ENCODE results near the gene ARHGAP42. TPM values are rescaled to one million over a fixed set of nuclear protein-coding genes. Genes with fewer than 3 reads are reported as not detected.

The ARHGAP42 gene
- total and polyA plus RNA-seq, 4 donors = 3.8 to 17.2 (median 12.0) TPM

- peaks cover 3 to 49% (median 28%) of the 10 kb centered on the region in 4 donors for H3K4me1 ChIP-seq (ENCODE audit: control insufficient read depth in 4 of 4, insufficient read depth in 4 of 4, low read length in 3 of 4)
- peak overlapping the region; percentile 82 to 86 for H3K27ac ChIP-seq (ENCODE audit: low read depth in 1 of 2, low read length in 2 of 2)
- peak overlapping the region; percentile 5 to 56 for H3K9ac ChIP-seq (ENCODE audit: low read depth in 1 of 2, low read length in 2 of 2)
- H3K9me3 ChIP-seq (ENCODE audit: control insufficient read depth in 4 of 4, low read length in 3 of 4) = no peaks in the 10 kb centered on the region
- 9% methylated on average over 4 of the region's 4 CpGs for WGBS
- no peaks in the 10 kb centered on the region for H3K27me3 ChIP-seq (ENCODE audit: control insufficient read depth in 4 of 4, insufficient read depth in 4 of 4, low read length in 3 of 4)
- no peak for DNase-seq (ENCODE audit: low spot score)
- TF ChIP-seq REST (IDR thresholded peaks at IDR 0.05) (no peak), HNF4A (conservative IDR thresholded peaks at IDR 0.05) (peak; percentile 60 to 71), RXRA (IDR thresholded peaks at IDR 0.05) (peak; percentile 54 to 72), FOXA1 (IDR thresholded peaks at IDR 0.05) (no peak), HNF4G (IDR thresholded peaks at IDR 0.05) (peak; percentile 14), GABPA (IDR thresholded peaks at IDR 0.05 in 1 of 2, conservative IDR thresholded peaks at IDR 0.05 in 1 of 2) (no peak), SP1 (IDR thresholded peaks at IDR 0.05) (peak; percentile 69), TAF1 (conservative IDR thresholded peaks at IDR 0.05) (no peak), JUND (IDR thresholded peaks at IDR 0.05) (no peak), ATF3 (IDR thresholded peaks at IDR 0.05) (no peak), MAX (IDR thresholded peaks at IDR 0.05) (no peak), EGR1 (IDR thresholded peaks at IDR 0.05; ENCODE audit: low read depth in 2 of 2) (no peak), FOXA2 (IDR thresholded peaks at IDR 0.05) (no peak), YY1 (IDR thresholded peaks at IDR 0.05) (peak; percentile 11), NR2F2 (IDR thresholded peaks at IDR 0.05) (no peak), RAD21 (IDR thresholded peaks at IDR 0.05) (peak in 1 of 2 donors; percentile 39), ZBTB33 (IDR thresholded peaks at IDR 0.05) (peak; percentile 12)
- TF ChIP-seq, protein P1, sequence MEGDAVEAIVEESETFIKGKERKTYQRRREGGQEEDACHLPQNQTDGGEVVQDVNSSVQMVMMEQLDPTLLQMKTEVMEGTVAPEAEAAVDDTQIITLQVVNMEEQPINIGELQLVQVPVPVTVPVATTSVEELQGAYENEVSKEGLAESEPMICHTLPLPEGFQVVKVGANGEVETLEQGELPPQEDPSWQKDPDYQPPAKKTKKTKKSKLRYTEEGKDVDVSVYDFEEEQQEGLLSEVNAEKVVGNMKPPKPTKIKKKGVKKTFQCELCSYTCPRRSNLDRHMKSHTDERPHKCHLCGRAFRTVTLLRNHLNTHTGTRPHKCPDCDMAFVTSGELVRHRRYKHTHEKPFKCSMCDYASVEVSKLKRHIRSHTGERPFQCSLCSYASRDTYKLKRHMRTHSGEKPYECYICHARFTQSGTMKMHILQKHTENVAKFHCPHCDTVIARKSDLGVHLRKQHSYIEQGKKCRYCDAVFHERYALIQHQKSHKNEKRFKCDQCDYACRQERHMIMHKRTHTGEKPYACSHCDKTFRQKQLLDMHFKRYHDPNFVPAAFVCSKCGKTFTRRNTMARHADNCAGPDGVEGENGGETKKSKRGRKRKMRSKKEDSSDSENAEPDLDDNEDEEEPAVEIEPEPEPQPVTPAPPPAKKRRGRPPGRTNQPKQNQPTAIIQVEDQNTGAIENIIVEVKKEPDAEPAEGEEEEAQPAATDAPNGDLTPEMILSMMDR (IDR thresholded peaks at IDR 0.05; ENCODE audit: low read depth, low read length, missing input control) = no peak
- peak overlapping the region; percentile 4 to 36 (median 12) for H3K4me3 ChIP-seq (ENCODE audit: low read depth in 1 of 3, low read length in 3 of 3)
- no peaks in the 10 kb centered on the region for H3K36me3 ChIP-seq (ENCODE audit: control insufficient read depth in 4 of 4, insufficient read depth in 3 of 4, low read depth in 1 of 4, low read length in 3 of 4)
Observed at GRCh38 chr11:100849009-100849900, 162.2 kb downstream of the ARHGAP42 start.

Data from liver (tissue), 9 donors.